ENCODE data around the gene MED14.

The MED14 gene

GRCh38 chrX:40612511-40612910 is 122.8 kb downstream of the MED14 start:
- H3K27ac ChIP-seq: no peak overlapping the region
- no peak overlapping the region for H3K4me3 ChIP-seq (IDR thresholded peaks at IDR 0.05; ENCODE audit: insufficient read depth, low read depth, low read length)
- H3K79me2 ChIP-seq (ENCODE audit: insufficient read depth, low read depth): no peaks in the 10 kb centered on the region
- H3K4me2 ChIP-seq: no peak overlapping the region
- no peaks in the 10 kb centered on the region for H3K4me1 ChIP-seq (ENCODE audit: low read depth, poor library complexity, severe bottlenecking)
- H3K9ac ChIP-seq: no peak overlapping the region
- H3K27me3 ChIP-seq (ENCODE audit: insufficient read depth, low read depth): no peaks in the 10 kb centered on the region
- no peak overlapping the region for H2AFZ ChIP-seq (ENCODE audit: low read depth)
- no peak for TF ChIP-seq CTCF (conservative IDR thresholded peaks at IDR 0.05; ENCODE audit: low read depth, low read length)
- no peaks in the 10 kb centered on the region for H4K20me1 ChIP-seq (ENCODE audit: insufficient read depth)
- H3K36me3 ChIP-seq (ENCODE audit: insufficient read depth): no peaks in the 10 kb centered on the region

- Histone ChIP-seq H3K4me1 (ENCODE audit: low read depth, poor library complexity, severe bottlenecking) (no peaks in the 10 kb centered on the region), H3K4me3 (IDR thresholded peaks at IDR 0.05; ENCODE audit: insufficient read depth, low read depth, low read length) (no peak overlapping the region), H2AFZ (ENCODE audit: low read depth) (no peak overlapping the region), H3K79me2 (ENCODE audit: insufficient read depth, low read depth) (no peaks in the 10 kb centered on the region), H3K36me3 (ENCODE audit: insufficient read depth) (no peaks in the 10 kb centered on the region), H3K9ac (no peak overlapping the region), H3K4me2 (no peak overlapping the region), H3K27ac (no peak overlapping the region), H4K20me1 (ENCODE audit: insufficient read depth) (no peaks in the 10 kb centered on the region), H3K27me3 (ENCODE audit: insufficient read depth, low read depth) (no peaks in the 10 kb centered on the region)
- TF ChIP-seq CTCF (conservative IDR thresholded peaks at IDR 0.05; ENCODE audit: low read depth, low read length): no peak
Measured at GRCh38 chrX:40607381-40607780, 128.0 kb downstream of the MED14 start.

GRCh38 chrX:40603446-40603845 is 131.9 kb downstream of the MED14 start:
- Histone ChIP-seq H3K9ac (no peak overlapping the region), H3K4me2 (no peak overlapping the region), H4K20me1 (ENCODE audit: insufficient read depth) (no peaks in the 10 kb centered on the region), H2AFZ (ENCODE audit: low read depth) (no peak overlapping the region), H3K4me1 (ENCODE audit: low read depth, poor library complexity, severe bottlenecking) (no peaks in the 10 kb centered on the region), H3K27me3 (ENCODE audit: insufficient read depth, low read depth) (no peaks in the 10 kb centered on the region), H3K36me3 (ENCODE audit: insufficient read depth) (no peaks in the 10 kb centered on the region), H3K4me3 (IDR thresholded peaks at IDR 0.05; ENCODE audit: insufficient read depth, low read depth, low read length) (no peak overlapping the region), H3K27ac (no peak overlapping the region), H3K79me2 (ENCODE audit: insufficient read depth, low read depth) (no peaks in the 10 kb centered on the region)
- no peak for TF ChIP-seq CTCF (conservative IDR thresholded peaks at IDR 0.05; ENCODE audit: low read depth, low read length)
